Heart left ventricle (tissue), 16 donors: Measurements from ENCODE around the gene XRCC2. TPM values are rescaled to one million over a fixed set of nuclear protein-coding genes. Genes with fewer than 3 reads are reported as not detected.

Experiments used
- ATAC-seq, 4 donors: fragments of 200-7000 bp; cut with Tn5 transposase; one replicate each; pipeline ENCODE4 v1.9.1; 2020 to 2022; ENCODE audit warnings: moderate library complexity in 4 of 4, mild to moderate bottlenecking in 3 of 4, moderate number of reproducible peaks in 1 of 4
- DNase-seq, 5 donors: peaks; one replicate each; pipeline ENCODE4 v3.0.0-alpha.2; 2020
- H3K27ac ChIP-seq, 12 donors: fragments of 200-600 bp; sonication (generic) in 4 of 12; one replicate each; pipeline versions ENCODE4 v1.5.0 to v1.8.0; 2016 to 2022; ENCODE audit warnings: mild to moderate bottlenecking in 2 of 12
- H3K27me3 ChIP-seq, 9 donors: fragments of 200-600 bp; sonication (generic) in 2 of 9; one replicate each; pipeline versions ENCODE4 v1.5.1 to v1.8.0; 2016 to 2022; ENCODE audit warnings: mild to moderate bottlenecking in 3 of 9
- H3K36me3 ChIP-seq, 9 donors: fragments of 200-600 bp; sonication (generic) in 2 of 9; one replicate each; pipeline versions ENCODE4 v1.5.0 to v1.8.0; 2018 to 2022; ENCODE audit warnings: mild to moderate bottlenecking in 2 of 9
- H3K4me1 ChIP-seq, 12 donors: fragments of 200-600 bp; sonication (generic) in 4 of 12; one replicate each; pipeline versions ENCODE4 v1.5.0 to v1.8.0; 2016 to 2022; ENCODE audit warnings: mild to moderate bottlenecking in 3 of 12
- H3K4me3 ChIP-seq, 12 donors: fragments of 200-600 bp; sonication (generic) in 4 of 12; one replicate each; pipeline versions ENCODE4 v1.5.0 to v1.8.0; 2017 to 2022; ENCODE audit warnings: mild to moderate bottlenecking in 9 of 12, moderate library complexity in 4 of 12
- H3K9me3 ChIP-seq, 12 donors: fragments of 200-600 bp; sonication (generic) in 4 of 12; one replicate each; pipeline versions ENCODE4 v1.5.0 to v1.8.0; 2016 to 2022; ENCODE audit warnings: mild to moderate bottlenecking in 1 of 12
- POLR2A ChIP-seq, 2 donors: fragments of 450-650 bp; IDR thresholded peaks; one replicate each; pipeline ENCODE4 v1.6.1; 2017; ENCODE audit warnings: antibody characterized with exemption in 2 of 2, mild to moderate bottlenecking in 2 of 2, moderate library complexity in 2 of 2
- WGBS, 4 donors: extraction: QIAGEN DNeasy Blood & Tissue Kit in 2 of 4; methylation state at CpG; one replicate each; pipeline versions ENCODE4 v1.1.5 to v1.1.7; 2013 to 2018; 5-methylcytosine and 5-hydroxymethylcytosine counted together
- intact Hi-C, 10 donors: fragments of 100-400 bp; cut with DNase I; formaldehyde crosslinking; loops; one replicate each; pipeline versions ENCODE4 v1.11.1 to v1.14.2; 2022
- polyA plus RNA-seq, 2 donors: library from polyadenylated mRNA; stranded (reverse); fragments of 200-250 nt; gene quantifications; one replicate each; pipeline ENCODE4 v1.2.3, GENCODE V29; 2013
- total RNA-seq, 9 donors: library from RNA; depleted of rRNA in 2 of 9; stranded (reverse); fragments of >200 nt in 2 of 9; fragmentation: NEBNext Ultra II Directional in 3 of 9; extraction: Animal tissue kit (Norgen Biotek cat#: 25700) in 3 of 9; gene quantifications; one replicate each; pipeline versions ENCODE4 v1.1.0 to v1.2.4, GENCODE V29; 2016 to 2023
- TF ChIP-seq, protein P1 (sequence below), 12 donors: fragments of 200-600 bp; sonication (generic) in 4 of 12; IDR thresholded peaks; one replicate each; pipeline versions ENCODE4 v1.5.0 to v1.8.0; 2018 to 2022; ENCODE audit warnings: antibody characterized with exemption in 12 of 12, mild to moderate bottlenecking in 5 of 12
- donor health status: ischemic (EF 13 %, LVEDD 7.1; RV severe dilation, severe dysfunction).
- donor health status: healthy with polysubstance abuse.
- donor health status: DM: no; HTN: yes; CAD: no.
- donor health status: DM: no; HTN: no; CAD: no.
- donor health status: ischemic (EF 25% LVEDD 6.9; RV normal size, moderate dysfunction).
- donor health status: ischemic (EF 25% LVEDD 5.7; RV mildly dilated, moderate dysfunction).
- donor health status: healthy.
- donor health status: DM: yes; HTN: yes; CAD: no.
- donor health status: ischemic (EF 35%, LVEDD 5.7; RV mildly dilated, moderate dysfunction).
- donor health status: nonischemic (EF 11% LVEDD 7.7; RV severe dilation, severe dysfunction).
- donor health status: DM: yes; HTN: yes; CAD: no.
- donor health status: PGD.
- donor health status: ischemic (EF 29% LVEDD 5.4; RV normal size, mild dysfunction).
- donor health status: nonischemic (EF 23%, LVEDD 6.1; RV moderate dilation, normal function).

XRCC2 gene
- total and polyA plus RNA-seq, 11 donors = 0.14 to 0.85 (median 0.36) TPM

DNA sequence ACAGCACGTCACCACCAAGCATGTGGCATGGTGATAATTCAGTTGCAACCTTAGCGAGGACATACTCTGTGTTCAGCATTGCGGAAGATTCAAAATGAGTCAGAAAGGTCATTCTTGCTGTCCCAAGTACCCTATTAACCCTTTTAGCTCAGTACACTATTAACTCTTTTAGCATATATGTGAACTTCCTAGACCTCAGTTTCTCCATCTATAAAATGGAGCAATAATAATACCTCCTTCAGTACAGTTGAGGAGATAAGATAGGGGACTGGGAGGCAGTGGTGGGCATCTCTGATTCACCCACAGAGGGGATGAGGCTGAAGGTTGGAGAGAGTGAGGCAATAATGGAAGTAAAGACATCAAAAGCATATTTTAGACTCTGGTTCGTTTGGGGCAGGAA is 67.3 kb downstream of the XRCC2 start:
- Histone ChIP-seq H3K4me1 (no peaks in the 10 kb centered on the region), H3K4me3 (no peak overlapping the region), H3K27me3 (no peaks in the 10 kb centered on the region), H3K36me3 (no peaks in the 10 kb centered on the region), H3K27ac (no peak overlapping the region), H3K9me3 (no peaks in the 10 kb centered on the region)
- no peak for TF ChIP-seq POLR2A (IDR thresholded peaks at IDR 0.05)
- TF ChIP-seq, protein P1, sequence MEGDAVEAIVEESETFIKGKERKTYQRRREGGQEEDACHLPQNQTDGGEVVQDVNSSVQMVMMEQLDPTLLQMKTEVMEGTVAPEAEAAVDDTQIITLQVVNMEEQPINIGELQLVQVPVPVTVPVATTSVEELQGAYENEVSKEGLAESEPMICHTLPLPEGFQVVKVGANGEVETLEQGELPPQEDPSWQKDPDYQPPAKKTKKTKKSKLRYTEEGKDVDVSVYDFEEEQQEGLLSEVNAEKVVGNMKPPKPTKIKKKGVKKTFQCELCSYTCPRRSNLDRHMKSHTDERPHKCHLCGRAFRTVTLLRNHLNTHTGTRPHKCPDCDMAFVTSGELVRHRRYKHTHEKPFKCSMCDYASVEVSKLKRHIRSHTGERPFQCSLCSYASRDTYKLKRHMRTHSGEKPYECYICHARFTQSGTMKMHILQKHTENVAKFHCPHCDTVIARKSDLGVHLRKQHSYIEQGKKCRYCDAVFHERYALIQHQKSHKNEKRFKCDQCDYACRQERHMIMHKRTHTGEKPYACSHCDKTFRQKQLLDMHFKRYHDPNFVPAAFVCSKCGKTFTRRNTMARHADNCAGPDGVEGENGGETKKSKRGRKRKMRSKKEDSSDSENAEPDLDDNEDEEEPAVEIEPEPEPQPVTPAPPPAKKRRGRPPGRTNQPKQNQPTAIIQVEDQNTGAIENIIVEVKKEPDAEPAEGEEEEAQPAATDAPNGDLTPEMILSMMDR (IDR thresholded peaks at IDR 0.05) = no peak
- 59 to 69% (median 63%) methylated on average over 4 of the region's 4 CpGs for WGBS, 4 donors
- DNase-seq (no peak), ATAC-seq (no peak)
- intact Hi-C loops = no loop called here

DNA sequence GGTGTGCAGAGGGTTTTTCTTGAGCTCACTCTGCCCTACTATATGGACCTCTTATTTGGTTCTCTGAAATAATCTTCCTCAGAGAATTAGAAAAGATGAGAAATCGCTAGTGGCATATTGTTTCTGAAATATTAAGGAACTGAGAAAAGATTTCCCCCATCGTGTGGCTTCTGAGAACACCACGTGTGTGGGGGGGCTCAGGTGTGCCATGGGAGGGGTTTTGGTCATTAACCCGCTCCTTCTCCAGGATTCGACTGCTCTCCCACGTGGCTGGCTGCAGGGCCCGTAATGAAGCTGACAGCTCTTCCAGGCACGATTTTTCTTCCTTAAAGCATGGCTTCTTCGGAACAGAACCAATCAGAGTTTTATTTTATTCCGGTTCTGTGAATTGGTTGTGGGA is 67.7 kb downstream of the XRCC2 start:
- no peak for TF ChIP-seq POLR2A (IDR thresholded peaks at IDR 0.05)
- TF ChIP-seq, protein P1 (IDR thresholded peaks at IDR 0.05) = no peak
- Histone ChIP-seq H3K36me3 (no peaks in the 10 kb centered on the region), H3K27me3 (no peaks in the 10 kb centered on the region), H3K27ac (no peak overlapping the region), H3K4me1 (no peaks in the 10 kb centered on the region), H3K9me3 (no peaks in the 10 kb centered on the region), H3K4me3 (no peak overlapping the region)
- intact Hi-C loops = no loop called here
- WGBS, 4 donors = 72 to 86% (median 75%) methylated on average over 10 of the region's 10 CpGs
- ATAC-seq (no peak), DNase-seq (no peak)

DNA sequence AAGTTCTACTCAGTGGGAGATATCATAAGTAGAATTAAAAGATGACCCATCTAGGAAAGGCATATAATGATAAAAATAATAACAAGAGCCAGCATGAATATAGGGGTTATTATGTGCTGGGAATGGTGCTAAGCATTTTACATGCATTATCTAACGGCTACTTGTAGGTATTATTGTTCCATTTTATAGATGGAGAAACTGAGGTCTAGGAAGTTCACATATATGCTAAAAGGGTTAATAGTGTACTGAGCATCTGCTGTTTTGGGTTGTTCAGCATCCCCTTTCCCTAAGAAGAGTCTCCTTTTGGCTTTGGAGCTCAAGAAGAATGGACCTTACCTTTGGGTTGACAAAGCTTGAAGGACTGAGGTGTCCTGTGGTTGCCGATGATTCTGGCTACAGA is 68.9 kb downstream of the XRCC2 start:
- Histone ChIP-seq H3K4me1 (no peaks in the 10 kb centered on the region), H3K4me3 (no peak overlapping the region), H3K27ac (no peak overlapping the region), H3K9me3 (no peaks in the 10 kb centered on the region), H3K36me3 (no peaks in the 10 kb centered on the region), H3K27me3 (no peaks in the 10 kb centered on the region)
- no peak for DNase-seq
- intact Hi-C loops = no loop called here
- TF ChIP-seq, protein P1 (IDR thresholded peaks at IDR 0.05) = no peak
- no peak for TF ChIP-seq POLR2A (IDR thresholded peaks at IDR 0.05)
- no peak for ATAC-seq
- WGBS, 4 donors = 64 to 90% (median 81%) methylated on average over 2 of the region's 2 CpGs

DNA sequence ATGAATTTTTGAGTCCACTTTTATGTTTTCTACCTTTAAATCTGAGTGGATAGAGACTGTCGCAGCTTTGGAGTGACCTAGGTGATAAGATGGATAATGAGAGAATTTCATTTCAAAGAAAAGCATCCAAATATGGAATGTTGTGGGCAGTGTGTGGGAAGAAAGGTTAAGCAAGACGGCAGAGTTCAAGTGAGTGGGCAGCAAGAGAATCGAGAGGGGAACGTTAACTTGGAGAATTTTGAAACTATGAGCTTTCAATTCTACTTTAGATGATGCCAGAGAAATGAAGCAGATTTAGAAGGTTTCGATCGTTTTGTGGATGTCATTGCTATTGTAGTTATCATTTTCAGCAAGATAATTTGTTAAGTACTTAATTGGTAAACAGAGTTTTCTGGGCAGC is 73.0 kb downstream of the XRCC2 start:
- ATAC-seq (no peak), DNase-seq (no peak)
- H3K9me3 ChIP-seq = no peaks in the 10 kb centered on the region
- H3K27me3 ChIP-seq = no peaks in the 10 kb centered on the region
- H3K27ac ChIP-seq = no peak overlapping the region
- 53 to 69% (median 61%) methylated on average over 6 of the region's 6 CpGs for WGBS, 4 donors
- intact Hi-C loops = no loop called here
- no peaks in the 10 kb centered on the region for H3K36me3 ChIP-seq
- no peak overlapping the region for H3K4me3 ChIP-seq
- H3K4me1 ChIP-seq = no peaks in the 10 kb centered on the region
- TF ChIP-seq, protein P1 (IDR thresholded peaks at IDR 0.05) = no peak
- no peak for TF ChIP-seq POLR2A (IDR thresholded peaks at IDR 0.05)
